VCaP (cell line): ENCODE results near the gene CD59.

Source experiments
- H3K27ac ChIP-seq: fragments of 450-650 bp; 2 replicates; pipeline ENCODE4 v1.5.1; 2017
- TF ChIP-seq, protein P1 (sequence below): fragments of 450-650 bp; conservative IDR thresholded peaks from 2 replicates; pipeline ENCODE4 v1.5.1; 2017; ENCODE audit warnings: mild to moderate bottlenecking, moderate library complexity

CD59 gene, protein sequence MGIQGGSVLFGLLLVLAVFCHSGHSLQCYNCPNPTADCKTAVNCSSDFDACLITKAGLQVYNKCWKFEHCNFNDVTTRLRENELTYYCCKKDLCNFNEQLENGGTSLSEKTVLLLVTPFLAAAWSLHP

DNA sequence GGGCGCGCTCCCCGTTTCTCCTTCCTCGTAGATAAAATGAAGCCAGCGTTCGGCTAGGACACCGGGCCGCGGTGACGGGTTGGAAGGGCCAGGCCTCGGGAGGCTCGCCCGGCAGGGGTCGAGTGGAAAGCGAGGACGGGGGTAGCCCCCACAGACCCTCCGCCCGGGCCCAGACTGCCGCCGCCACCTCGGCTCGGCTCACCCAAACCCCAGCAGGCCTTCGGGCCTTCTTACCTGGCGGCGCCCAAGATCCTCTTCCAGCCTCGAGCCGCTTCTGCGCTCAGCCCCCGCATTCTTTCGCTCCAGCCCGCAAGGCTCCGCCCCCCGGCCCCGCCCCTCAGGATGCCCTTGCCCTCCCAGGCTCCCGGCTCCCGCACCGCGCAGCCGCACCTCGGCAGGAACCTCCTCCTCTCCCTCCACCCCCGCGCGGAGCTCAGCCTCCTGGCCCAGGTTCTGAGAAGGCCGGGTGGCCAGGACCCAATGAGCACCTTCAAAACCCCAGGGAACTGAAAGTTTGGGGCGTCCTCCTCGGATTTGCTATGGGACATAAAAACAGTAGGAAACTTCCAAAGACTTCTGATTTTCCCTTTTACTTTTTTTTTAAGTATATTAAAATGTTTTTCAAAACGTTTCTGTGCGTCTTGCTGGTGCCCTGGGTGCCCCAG is at the start of gene CD59:
CD59 (minus strand) TSS at position 276 of the 665 bp plus-strand sequence. CDS start 13,978 bp downstream, outside the sequence.
- TF ChIP-seq, protein P1, sequence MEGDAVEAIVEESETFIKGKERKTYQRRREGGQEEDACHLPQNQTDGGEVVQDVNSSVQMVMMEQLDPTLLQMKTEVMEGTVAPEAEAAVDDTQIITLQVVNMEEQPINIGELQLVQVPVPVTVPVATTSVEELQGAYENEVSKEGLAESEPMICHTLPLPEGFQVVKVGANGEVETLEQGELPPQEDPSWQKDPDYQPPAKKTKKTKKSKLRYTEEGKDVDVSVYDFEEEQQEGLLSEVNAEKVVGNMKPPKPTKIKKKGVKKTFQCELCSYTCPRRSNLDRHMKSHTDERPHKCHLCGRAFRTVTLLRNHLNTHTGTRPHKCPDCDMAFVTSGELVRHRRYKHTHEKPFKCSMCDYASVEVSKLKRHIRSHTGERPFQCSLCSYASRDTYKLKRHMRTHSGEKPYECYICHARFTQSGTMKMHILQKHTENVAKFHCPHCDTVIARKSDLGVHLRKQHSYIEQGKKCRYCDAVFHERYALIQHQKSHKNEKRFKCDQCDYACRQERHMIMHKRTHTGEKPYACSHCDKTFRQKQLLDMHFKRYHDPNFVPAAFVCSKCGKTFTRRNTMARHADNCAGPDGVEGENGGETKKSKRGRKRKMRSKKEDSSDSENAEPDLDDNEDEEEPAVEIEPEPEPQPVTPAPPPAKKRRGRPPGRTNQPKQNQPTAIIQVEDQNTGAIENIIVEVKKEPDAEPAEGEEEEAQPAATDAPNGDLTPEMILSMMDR = no peak; the same call in 1 of the 2 replicates
- peak within 1 kb of the TSS; percentile 81 for H3K27ac ChIP-seq

DNA sequence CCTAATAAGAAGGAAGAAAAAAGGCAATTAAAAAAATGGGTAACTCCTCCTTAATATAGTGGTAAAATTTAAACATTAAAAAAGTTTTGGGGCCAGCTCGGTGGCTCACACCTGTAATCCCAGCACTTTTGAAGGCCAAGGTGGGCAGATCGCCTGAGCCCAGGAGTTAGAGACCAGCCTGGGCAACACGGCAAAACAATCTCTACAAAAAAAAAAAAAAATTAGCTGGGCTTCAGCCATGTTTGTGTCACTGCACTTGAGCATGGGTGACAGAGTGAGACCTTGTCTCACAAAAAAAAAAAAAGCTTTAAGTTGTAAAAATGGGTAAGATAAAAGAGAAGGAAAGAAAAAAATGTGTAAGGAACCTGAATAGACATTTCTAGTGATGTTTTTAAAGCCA is 49.4 kb upstream of the CD59 start:
- TF ChIP-seq, protein P1 = no peak
- H3K27ac ChIP-seq = no peak overlapping the region

DNA sequence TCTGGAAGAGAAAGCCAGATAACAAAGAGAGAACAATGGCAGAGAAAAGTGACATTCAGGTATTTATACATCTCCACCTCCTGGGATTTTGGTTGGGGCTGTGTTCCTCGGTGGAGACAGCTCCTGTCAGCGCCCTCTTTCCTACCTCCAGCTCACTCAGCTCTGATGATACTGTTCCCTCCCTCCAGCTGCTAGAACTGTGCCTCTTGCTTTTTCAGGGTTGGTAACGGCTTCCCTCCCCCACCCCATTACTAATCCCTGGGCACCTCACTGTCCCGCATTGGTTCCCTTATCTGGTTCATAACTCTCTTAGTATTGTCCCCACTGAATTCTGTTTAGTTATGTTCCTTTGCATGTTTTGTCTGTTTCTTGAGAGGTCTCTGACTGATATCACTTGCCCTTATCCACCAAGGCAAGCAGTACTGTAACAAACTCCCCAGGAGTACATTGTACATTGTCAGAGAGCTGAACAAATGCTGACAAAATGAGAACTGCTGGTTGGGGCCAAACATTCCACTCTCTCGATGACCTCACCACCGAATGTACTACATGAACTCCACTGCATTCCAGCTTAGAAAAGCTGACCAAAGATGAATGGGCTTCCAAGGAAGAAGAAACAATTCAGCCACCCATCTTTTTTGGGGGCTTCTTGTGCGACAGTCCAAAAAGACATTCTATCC is 43.8 kb upstream of the CD59 start:
- TF ChIP-seq, protein P1 = no peak
- no peak overlapping the region for H3K27ac ChIP-seq

DNA sequence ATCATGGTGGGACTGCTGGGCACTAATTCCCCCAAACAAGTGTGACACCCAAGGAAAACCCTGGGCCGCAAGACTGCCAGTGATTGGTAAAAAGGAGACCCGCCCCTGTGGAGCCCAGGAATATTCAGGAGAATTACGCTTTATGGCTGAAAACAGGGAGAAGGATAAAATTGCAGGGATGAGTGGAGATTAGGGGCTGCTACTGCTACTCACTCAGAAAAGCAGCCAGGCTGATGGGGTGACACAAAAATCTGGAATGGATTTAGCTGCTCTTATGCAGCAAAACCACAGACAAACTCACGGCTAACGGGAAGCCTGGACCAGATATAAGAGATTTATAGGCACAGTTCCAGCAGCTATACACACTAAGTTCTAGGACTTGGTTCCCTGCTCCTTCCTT is 42.5 kb upstream of the CD59 start:
- no peak overlapping the region for H3K27ac ChIP-seq
- TF ChIP-seq, protein P1 = no peak

DNA sequence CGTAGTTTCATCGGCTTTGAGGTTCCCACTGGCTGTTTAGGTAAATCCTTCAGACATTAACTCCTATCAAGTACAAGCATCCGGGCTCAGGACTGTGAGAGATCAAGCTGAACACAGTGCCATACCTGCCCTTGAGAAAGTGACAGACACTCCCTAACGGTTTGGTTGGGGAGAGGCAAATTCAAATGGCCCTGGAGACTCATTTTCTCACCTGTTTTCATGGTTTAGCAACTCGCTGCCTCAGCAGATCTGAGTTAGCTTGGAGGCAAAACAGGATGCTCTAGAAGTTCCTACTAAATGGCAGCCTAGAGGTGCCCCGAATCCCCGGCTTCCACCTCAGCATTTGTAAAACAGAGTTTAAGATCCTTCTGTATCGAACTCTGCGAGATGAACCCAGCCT is 41.7 kb upstream of the CD59 start:
- TF ChIP-seq, protein P1 = no peak
- H3K27ac ChIP-seq = no peak overlapping the region

DNA sequence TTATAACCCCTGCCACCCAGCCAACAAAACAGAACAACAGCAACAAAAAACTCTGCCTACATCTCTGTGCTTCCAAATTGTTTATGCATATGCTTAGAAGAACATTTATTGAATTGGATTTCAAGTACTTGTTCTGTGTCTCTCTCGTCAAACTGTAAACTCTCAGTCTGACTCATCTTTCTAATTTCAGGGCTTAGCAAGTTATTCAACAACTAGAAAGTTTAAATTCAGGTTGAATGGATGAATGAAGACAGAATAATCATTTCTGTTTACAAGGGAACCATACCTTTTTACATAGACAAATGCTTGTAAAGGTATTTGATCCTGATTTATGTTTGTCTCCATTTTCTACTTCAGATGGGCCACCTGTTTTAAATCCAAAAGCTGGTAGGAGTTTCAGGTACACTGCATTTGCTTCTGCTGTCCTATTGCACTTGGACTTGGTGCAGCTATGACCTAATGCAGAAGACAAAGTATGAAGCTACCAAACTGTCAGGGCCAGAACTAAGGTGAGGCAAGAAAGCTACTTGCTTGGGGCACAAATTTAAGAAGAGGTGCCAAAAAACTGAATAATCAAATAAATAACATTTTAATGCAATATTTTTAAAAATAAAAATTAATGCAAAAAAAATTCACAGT is 39.7 kb upstream of the CD59 start:
- H3K27ac ChIP-seq = no peak overlapping the region
- TF ChIP-seq, protein P1 = no peak

DNA sequence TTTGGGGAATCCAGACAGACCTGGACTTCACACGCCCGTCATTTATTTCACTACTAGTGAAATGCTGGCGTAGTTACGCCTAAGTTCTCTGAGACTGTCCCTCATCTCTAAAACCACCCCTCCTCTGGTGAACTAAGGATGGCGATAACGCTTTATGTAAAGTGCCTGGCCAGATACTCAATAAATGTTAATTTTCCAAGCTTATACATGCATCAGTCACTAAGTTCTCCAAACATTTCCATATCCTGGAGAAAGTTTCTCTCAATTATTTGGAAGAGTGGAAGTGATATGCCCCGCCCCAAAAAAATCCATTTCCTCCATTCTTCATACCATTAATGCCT is 39.2 kb upstream of the CD59 start:
- no peak overlapping the region for H3K27ac ChIP-seq
- TF ChIP-seq, protein P1 = no peak
